GM21515 (cell line): ENCODE measurements around the gene MMADHC.
"Not testable (repeated sequence)": the region's sequence is repeated elsewhere in the genome, so short reads cannot be mapped to it uniquely, and the experiment has no call there.

Source experiments
- ATAC-seq: cut with Tn5 transposase; IDR thresholded peaks from one replicate; pipeline ENCODE4 v1.9.1; 2021; ENCODE audit not compliant: unreplicated experiment

Gene MMADHC

DNA sequence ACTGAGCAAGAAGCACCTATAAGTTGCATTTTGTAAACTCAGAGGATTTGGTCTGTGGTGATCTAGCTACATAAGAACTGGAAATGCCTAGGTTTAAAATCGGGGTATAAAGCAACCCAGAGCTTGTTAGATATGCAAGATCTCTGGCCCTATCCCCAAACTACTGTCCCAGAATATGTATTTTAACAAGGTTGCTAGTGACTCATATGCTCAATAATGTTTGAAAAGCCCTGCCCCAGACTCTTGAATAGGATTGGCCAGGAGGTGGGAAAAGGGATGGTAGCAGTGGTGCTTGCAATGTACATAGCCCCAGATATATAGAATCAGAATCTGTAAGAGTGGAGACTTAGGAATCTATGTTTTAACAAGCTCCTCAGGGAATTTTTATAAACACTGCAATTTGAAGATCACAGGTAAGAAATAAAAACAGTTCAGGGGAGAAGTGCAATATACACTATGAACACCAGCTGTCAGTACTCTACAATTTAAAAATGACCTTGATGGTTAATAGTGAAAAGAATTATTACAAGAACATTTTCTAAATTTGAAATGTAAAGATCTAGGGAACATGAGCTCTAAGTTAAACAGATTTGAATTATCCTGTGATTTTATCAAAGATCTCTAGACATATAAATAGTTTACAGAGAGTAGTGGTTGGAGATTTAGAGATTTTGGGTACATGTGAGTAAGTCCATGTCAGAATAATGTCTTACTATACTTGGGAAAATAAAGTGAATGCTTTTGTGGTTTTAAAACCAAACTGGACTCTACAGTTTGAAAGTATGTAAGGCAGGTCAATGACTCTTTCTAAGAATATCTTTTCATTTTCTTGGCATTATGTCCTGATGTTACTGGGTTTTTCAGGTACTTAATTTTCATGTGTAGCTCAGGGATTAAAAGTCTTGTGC, 7.7 kb upstream of the MMADHC start:
- ATAC-seq = no peak

- ATAC-seq = no peak
These were observed 6.8 kb upstream of the MMADHC start for GRCh38 chr2:149594411-149594810.

GRCh38 chr2:149587950-149588487, 444 bp upstream of the MMADHC start:
- peak; percentile 19 for ATAC-seq

GRCh38 chr2:149586898-149587219, 716 bp downstream of the MMADHC start:
- ATAC-seq = no peak

DNA sequence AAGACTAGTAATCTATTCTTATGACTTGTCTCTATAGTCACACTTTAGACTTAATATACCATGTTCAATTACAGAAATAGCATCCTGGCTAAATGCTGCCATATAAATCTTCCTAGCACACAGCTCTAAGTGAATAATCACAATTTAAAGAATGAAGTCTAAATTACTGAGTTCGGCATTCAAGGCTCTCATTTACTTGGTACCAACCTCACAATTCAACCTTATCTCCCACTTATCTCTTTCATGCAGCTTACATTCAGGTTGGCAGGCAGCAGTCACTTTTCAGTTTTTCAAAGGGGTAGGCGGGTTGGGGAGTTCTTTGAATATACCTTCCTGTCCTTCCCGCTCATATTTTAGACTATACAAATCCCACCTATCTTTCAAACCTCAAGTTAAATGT, 1.5 kb downstream of the MMADHC start:
- ATAC-seq = no peak

- ATAC-seq = no peak
These were observed 2.2 kb downstream of the MMADHC start for GRCh38 chr2:149585166-149585885.

GRCh38 chr2:149579972-149580882, 7.3 kb downstream of the MMADHC start:
- no peak for ATAC-seq

DNA sequence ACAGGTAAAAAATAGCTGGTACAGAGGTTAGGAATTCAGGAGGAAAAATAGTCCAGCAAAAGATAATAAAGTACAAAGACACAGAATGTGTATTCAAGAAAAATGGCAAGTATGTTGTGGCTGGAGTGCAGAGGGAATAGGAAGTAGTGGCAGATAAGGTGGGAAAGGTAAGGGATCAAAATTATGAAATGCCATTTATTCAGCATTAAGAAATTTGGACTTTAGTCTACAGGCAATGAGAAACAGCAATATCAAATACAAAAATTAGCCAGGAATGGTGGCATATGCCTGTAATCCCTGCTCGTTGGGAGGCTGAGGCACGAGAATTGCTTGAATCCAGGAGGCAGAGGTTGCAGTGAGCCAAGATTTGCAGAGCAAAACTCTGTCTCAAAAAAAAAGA, 10.3 kb downstream of the MMADHC start:
- ATAC-seq = no peak

DNA sequence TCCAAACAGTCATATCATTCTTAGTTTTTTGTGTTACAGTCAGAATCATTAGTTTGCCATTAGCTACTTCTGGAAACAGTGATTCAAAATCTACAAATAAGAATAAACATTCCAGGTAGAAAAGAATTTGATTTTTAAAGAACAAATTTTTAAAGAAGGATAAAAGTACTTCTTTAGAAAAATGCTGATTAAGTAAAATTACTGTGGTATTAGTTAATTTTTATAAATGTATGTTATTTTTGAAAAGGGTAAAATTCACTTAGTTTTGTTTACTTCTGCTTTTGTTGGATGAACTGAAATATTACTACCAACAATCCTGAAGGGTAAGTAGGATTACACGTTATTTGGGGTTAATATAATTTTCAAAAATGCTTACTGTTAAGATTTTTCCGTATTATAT, 11.8 kb downstream of the MMADHC start:
- no peak for ATAC-seq

DNA sequence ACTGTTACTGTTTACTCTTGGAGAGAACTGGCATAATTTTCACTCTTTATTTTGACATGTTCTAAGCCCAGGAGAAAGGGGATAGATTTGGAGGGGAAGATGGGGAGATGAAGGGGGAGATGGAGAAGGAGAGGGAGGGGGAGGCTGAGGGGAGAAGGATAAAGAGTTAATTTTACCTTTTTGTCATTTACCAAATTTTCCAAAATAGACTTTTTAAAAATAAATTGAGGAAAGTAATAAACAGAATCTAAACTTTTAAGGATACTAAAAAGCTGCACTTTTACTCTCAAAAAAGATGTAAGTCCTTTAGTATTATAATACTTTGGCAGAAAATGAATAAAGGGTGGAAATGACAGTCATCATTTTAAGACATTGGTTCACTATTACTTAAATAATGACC, 12.3 kb downstream of the MMADHC start:
- no peak for ATAC-seq

DNA sequence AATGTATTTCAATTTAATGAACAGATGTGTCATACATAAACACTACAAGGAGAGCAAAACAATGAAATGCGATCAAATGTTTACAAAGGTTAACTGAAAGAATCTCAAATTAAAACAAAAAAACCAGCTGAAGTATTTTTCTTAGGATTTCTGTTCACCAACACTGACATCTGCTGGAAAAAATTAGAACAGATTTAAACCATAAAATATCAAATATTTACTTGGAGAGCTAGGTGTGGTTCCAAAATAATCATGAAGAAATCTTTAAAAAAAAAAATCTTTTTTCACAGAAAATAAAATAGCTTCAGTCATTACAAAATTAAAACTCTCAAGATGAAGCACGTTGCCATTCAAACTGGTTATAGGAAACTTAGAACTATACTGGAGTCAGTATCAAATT, 13.8 kb downstream of the MMADHC start:
- ATAC-seq = no peak

DNA sequence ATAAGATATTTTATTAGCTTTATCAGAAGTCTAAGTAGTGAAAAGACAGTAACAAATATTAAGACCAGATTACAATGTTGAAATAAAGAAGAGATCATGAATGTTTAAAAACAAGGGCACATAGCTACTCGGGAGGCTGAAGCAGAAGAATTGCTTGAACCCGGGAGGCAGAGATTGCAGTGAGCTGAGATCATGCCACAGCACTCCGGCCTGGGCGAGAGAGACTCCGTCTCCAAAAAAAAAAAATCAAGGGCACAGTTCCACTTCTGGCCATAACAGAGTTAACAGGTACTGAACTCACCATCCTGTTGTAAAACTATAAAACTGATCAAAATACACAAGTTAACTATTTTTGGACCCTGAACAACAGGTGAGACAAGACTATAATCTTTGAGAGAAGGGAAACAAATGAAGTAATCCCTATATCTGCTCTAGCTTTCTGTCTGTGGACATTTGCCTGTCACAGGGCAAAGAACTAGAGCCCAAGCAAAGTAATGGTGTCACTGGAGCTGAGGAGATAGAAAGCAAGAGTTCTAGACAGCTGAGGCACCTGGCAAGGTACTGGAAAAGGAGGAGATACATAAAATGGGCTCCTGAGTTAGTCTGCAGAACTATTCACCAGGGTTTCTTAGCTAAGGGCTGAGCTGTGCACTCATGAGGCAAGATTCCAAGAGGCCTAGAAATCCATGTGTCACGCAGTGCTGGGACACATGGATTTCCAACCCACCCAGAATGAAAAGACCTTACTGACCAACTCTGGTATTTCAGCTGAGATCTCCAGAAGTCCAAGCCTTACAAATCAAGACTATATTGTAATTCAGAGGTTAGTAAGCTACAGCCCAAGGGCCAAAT, 15.2 kb downstream of the MMADHC start:
- ATAC-seq = no peak

- ATAC-seq = no peak
These were observed 19.4 kb downstream of the MMADHC start for GRCh38 chr2:149568138-149568537.

- ATAC-seq = no peak
These were observed 20.9 kb downstream of the MMADHC start for GRCh38 chr2:149566652-149567051.

GRCh38 chr2:149565625-149566024, 21.9 kb downstream of the MMADHC start:
- ATAC-seq = not testable (repeated sequence)

DNA sequence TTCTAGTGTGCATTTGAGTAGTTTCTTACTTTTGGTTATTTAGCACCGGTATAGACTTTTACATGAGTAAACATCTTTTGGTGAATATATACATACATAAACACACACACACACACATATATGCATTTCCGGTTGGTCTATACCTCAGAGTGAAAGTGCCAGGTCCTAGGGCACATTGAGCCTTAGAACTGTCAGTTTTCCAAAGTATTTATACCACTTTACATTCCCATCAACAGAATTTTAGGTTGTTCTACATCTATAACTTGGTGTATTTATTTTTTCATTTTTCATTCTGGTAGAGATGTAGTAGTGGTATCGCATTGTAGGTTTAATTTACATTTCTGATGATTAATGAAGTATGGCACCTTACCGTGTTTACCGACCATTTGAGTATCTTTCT, 22.6 kb downstream of the MMADHC start:
- ATAC-seq = no peak

DNA sequence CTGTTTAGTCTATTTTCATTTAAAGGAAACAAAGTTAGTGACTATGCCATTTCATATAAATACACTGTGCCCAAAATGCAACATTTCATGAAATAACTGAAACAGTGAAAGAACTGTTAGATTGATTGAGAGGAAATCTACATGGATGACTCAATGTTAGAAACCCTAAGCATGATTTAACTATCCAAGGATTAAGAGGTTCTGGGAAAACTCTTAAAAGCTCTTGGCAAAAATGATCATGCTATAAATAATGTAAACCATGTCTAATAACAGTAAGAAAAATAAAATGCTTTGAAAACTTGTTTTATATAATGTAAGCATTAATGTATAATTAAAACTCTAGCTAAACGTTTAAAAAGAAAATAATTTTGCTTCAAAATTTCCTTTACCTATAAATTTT, 23.5 kb downstream of the MMADHC start:
- ATAC-seq = no peak

GRCh38 chr2:149562324-149562723, 25.3 kb downstream of the MMADHC start:
- peak; percentile 91 for ATAC-seq

GRCh38 chr2:149561309-149561926, 26.2 kb downstream of the MMADHC start:
- no peak for ATAC-seq
